ENCODE measurements around the gene ZNF500. TPM values are rescaled to one million over a fixed set of nuclear protein-coding genes. Genes with fewer than 3 reads are reported as not detected.

Gene ZNF500
- total and polyA plus RNA-seq, 2 of the 4 experiments (the other 2 are of a cell fraction), result 4.5 to 5.9 TPM

DNA sequence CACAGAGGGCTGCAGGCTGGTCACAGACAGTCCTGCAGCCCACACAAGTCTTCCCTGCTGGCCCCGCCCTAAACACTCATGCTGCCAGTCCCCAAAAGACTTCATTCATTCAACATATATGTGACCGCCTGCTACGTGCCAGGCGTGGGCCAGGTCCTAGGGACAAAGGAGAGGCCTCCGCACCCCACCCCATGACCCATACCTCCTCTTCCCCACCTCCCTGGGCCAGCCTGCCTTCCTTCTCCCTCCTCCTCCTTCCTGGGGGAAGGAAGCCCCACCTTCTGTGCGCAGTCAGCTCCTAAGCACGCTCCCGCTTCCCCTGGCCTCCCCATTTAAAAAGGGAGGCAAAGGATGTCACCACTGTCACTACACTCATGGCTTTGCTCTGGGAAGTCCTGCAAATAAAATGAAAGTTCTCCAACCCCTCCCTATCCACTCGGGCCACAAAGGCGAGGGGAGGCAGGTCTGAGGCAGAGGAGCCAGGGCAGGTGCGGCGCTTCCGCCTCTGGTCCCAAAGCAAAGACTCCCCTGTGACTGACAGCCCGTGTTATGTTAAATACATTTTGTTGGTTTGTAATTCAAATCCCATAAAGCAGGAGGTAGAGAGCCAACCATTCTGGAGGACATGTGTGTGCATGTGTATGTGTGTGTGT, 23.6 kb downstream of the ZNF500 start:
- Histone ChIP-seq H4K5ac (ENCODE audit: low read depth, low read length) (no peak overlapping the region), H2BK5ac (ENCODE audit: low read depth, low read length, poor library complexity, severe bottlenecking) (no peak overlapping the region), H3K56ac (ENCODE audit: extremely low read depth, insufficient read depth, low read length) (no peak overlapping the region), H2AK5ac (ENCODE audit: low read depth, low read length) (no peak overlapping the region), H3K36me3 (ENCODE audit: control insufficient read depth, insufficient read depth, low read length) (no peaks in the 10 kb centered on the region; the same call in 1 of the 2 replicates), H3K9me1 (ENCODE audit: insufficient read depth, low read length) (no peaks in the 10 kb centered on the region), H3K9me3 (ENCODE audit: control insufficient read depth, insufficient read depth, low read length) (no peaks in the 10 kb centered on the region), H3K4ac (ENCODE audit: low read depth, low read length) (no peak overlapping the region; the same call in 1 of the 2 replicates), H2BK20ac (ENCODE audit: low read depth, low read length) (no peak overlapping the region), H3K4me2 (ENCODE audit: low read depth, low read length) (peak overlapping the region; percentile 10; the same call in 1 of the 2 replicates), H3K18ac (ENCODE audit: low read depth, low read length) (no peak overlapping the region), H3K9ac (ENCODE audit: low read depth, low read length) (no peak overlapping the region), H3K4me1 (ENCODE audit: control insufficient read depth, insufficient read depth, low read length) (no peaks in the 10 kb centered on the region), H3K27me3 (ENCODE audit: control insufficient read depth, insufficient read depth, low read length) (no peaks in the 10 kb centered on the region), H3K79me1 (ENCODE audit: low read depth in 1 of 2, low read length in 2 of 2) (no peaks in the 10 kb centered on the region), H3K4me3 (ENCODE audit: insufficient read depth, low read depth, low read length) (no peak overlapping the region), H3K23ac (ENCODE audit: low read depth, low read length) (0 out of 2 replicates have a peak overlapping the region, but pooled peaks have one; percentile 27), H2BK120ac (ENCODE audit: low read depth, low read length) (no peak overlapping the region), H4K91ac (ENCODE audit: insufficient read depth, low read depth, low read length) (no peak overlapping the region), H2BK15ac (ENCODE audit: low read depth, low read length) (no peak overlapping the region), H2AK9ac (replicated peaks; ENCODE audit: low read depth, low read length, poor library complexity) (peak overlapping the region; percentile 72), H4K20me1 (ENCODE audit: insufficient read depth, low read length) (no peaks in the 10 kb centered on the region; the same call in 1 of the 2 replicates), H4K8ac (ENCODE audit: low read depth in 2 of 2, low read length in 2 of 2) (no peak overlapping the region), H2AFZ (replicated peaks; ENCODE audit: low read length, poor library complexity) (peak overlapping the region; percentile 71), H3K14ac (replicated peaks; ENCODE audit: low read depth, low read length) (no peak overlapping the region), H3K27ac (ENCODE audit: insufficient read depth, low read length) (no peak overlapping the region)
- dilution Hi-C loops (cut with HindIII; ENCODE audit: low sequenced_read_pairs, unreplicated experiment) (no loop called here), in situ Hi-C loops (cut with MboI; ENCODE audit: low sequenced_read_pairs) (no loop called here), intact Hi-C loops (cut with micrococcal nuclease) (no loop called here)
- BruUV-seq (replicated peaks), result no TSS peak
- ATAC-seq (ENCODE audit: low read depth) (peak; percentile 45; the same call in 1 of the 2 replicates), DNase-seq (no peak)
- no peak for TF ChIP-seq SMC3 (IDR thresholded peaks at IDR 0.05; ENCODE audit: low read depth, low read length)
- no peak for TF ChIP-seq BHLHE40 (IDR thresholded peaks at IDR 0.05; ENCODE audit: low read depth, low read length)
- no peak for TF ChIP-seq RFX5 (IDR thresholded peaks at IDR 0.05; ENCODE audit: low read depth, low read length)
- no peak for TF ChIP-seq CEBPB (IDR thresholded peaks at IDR 0.05; ENCODE audit: low read depth, low read length)
- TF ChIP-seq, protein P1, sequence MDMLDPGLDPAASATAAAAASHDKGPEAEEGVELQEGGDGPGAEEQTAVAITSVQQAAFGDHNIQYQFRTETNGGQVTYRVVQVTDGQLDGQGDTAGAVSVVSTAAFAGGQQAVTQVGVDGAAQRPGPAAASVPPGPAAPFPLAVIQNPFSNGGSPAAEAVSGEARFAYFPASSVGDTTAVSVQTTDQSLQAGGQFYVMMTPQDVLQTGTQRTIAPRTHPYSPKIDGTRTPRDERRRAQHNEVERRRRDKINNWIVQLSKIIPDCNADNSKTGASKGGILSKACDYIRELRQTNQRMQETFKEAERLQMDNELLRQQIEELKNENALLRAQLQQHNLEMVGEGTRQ (IDR thresholded peaks at IDR 0.05; ENCODE audit: low read depth, low read length), result no peak
- TF ChIP-seq RAD21 (IDR thresholded peaks at IDR 0.05; ENCODE audit: low read length), result no peak
- TF ChIP-seq, protein P2, sequence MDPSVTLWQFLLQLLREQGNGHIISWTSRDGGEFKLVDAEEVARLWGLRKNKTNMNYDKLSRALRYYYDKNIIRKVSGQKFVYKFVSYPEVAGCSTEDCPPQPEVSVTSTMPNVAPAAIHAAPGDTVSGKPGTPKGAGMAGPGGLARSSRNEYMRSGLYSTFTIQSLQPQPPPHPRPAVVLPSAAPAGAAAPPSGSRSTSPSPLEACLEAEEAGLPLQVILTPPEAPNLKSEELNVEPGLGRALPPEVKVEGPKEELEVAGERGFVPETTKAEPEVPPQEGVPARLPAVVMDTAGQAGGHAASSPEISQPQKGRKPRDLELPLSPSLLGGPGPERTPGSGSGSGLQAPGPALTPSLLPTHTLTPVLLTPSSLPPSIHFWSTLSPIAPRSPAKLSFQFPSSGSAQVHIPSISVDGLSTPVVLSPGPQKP (IDR thresholded peaks at IDR 0.05; ENCODE audit: borderline replicate concordance, low read depth, low read length), result no peak
- no peak for TF ChIP-seq MAZ (IDR thresholded peaks at IDR 0.05; ENCODE audit: borderline replicate concordance, low read depth, low read length)
- TF ChIP-seq MAFK (IDR thresholded peaks at IDR 0.05; ENCODE audit: low read depth, low read length), result no peak
- ChIA-PET POLR2A (ENCODE audit: unreplicated experiment) (no interaction called here), CTCF (no interaction called here)
- 40% methylated on average over 1 of the region's 14 CpGs; no CpG with 5 or more reads in 1 of the 2 experiments for WGBS, 2 experiments (ENCODE audit: extremely low coverage in 2 of 2, insufficient read length in 1 of 2)
